Ovary (tissue), 3 donors: ENCODE results near the gene ATRNL1.

Source experiments
- POLR2A ChIP-seq: fragments of 450-650 bp; IDR thresholded peaks from one replicate; pipeline ENCODE4 v1.6.1; 2017; ENCODE audit warnings: antibody characterized with exemption, mild to moderate bottlenecking, moderate library complexity
- TF ChIP-seq, protein P1 (sequence below), 3 donors: fragments of 450-650 bp in 2 of 3; fragments of 200-600 bp in 1 of 3; IDR thresholded peaks; one replicate each; pipeline versions ENCODE4 v1.5.1 to v1.8.0; 2016 to 2022; ENCODE audit warnings: antibody characterized with exemption in 3 of 3, mild to moderate bottlenecking in 1 of 3
- donor health status: DM: no; HTN: no; CAD: no.

DNA sequence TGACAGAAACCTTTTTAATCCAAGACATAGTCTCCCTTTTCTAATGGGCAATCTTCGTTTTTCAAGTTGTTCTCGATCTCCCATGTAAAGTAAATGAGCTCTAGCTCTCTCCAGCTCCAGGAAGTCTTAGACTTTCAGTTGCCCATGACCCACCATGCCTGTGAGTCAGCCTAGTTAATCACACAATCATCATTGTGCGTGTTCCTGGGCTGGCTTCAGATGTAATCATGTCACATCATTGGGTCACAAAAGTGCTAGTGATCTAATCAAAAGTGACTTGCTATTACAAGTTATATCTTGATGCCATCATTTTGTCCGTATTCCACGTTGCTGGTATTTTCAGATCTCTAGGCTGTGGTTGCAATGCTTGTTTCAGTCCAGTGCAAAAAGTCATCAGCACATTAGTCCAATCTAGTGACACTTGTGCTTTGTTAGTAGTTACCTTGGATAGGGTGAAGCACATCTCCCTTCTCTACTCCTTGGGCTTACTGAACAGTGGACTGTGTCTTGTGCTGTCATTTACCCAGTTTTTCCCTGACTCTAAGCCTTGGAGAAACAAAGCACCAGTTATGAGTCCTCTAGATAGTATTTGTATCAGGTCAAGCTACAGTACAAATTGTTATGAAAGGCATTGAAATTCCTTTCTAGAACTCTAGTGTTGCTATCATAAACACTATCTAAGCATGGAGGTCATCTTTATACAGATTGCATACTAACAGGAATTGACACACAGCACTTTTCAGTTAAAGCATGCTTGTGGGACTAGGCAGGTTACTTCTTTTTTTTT is 863.3 kb downstream of the ATRNL1 start:
- TF ChIP-seq, protein P1, sequence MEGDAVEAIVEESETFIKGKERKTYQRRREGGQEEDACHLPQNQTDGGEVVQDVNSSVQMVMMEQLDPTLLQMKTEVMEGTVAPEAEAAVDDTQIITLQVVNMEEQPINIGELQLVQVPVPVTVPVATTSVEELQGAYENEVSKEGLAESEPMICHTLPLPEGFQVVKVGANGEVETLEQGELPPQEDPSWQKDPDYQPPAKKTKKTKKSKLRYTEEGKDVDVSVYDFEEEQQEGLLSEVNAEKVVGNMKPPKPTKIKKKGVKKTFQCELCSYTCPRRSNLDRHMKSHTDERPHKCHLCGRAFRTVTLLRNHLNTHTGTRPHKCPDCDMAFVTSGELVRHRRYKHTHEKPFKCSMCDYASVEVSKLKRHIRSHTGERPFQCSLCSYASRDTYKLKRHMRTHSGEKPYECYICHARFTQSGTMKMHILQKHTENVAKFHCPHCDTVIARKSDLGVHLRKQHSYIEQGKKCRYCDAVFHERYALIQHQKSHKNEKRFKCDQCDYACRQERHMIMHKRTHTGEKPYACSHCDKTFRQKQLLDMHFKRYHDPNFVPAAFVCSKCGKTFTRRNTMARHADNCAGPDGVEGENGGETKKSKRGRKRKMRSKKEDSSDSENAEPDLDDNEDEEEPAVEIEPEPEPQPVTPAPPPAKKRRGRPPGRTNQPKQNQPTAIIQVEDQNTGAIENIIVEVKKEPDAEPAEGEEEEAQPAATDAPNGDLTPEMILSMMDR (IDR thresholded peaks at IDR 0.05), result no peak
- TF ChIP-seq POLR2A, result no peak
